Inflammatory macrophage (primary cell): ENCODE results near the gene ST8SIA1.
"Not testable (repeated sequence)": the region's sequence is repeated elsewhere in the genome, so short reads cannot be mapped to it uniquely, and the experiment has no call there.

ENCODE experiments used
- DNase-seq, 2 donors: peaks; one replicate each; pipeline ENCODE4 v3.0.0-alpha.2; 2020 to 2022
- total RNA-seq, 18 experiments: gene quantifications; one replicate each; lab custom pipeline; 2026; ENCODE audit warnings: mixed read lengths in 6 of 18, inconsistent platforms in 2 of 18; lab: John Stamatoyannopoulos, UW

The ST8SIA1 gene, protein sequence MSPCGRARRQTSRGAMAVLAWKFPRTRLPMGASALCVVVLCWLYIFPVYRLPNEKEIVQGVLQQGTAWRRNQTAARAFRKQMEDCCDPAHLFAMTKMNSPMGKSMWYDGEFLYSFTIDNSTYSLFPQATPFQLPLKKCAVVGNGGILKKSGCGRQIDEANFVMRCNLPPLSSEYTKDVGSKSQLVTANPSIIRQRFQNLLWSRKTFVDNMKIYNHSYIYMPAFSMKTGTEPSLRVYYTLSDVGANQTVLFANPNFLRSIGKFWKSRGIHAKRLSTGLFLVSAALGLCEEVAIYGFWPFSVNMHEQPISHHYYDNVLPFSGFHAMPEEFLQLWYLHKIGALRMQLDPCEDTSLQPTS
- total RNA-seq: 0 to 0.32 (median 0.04) reads per million in 18 experiments

DNA sequence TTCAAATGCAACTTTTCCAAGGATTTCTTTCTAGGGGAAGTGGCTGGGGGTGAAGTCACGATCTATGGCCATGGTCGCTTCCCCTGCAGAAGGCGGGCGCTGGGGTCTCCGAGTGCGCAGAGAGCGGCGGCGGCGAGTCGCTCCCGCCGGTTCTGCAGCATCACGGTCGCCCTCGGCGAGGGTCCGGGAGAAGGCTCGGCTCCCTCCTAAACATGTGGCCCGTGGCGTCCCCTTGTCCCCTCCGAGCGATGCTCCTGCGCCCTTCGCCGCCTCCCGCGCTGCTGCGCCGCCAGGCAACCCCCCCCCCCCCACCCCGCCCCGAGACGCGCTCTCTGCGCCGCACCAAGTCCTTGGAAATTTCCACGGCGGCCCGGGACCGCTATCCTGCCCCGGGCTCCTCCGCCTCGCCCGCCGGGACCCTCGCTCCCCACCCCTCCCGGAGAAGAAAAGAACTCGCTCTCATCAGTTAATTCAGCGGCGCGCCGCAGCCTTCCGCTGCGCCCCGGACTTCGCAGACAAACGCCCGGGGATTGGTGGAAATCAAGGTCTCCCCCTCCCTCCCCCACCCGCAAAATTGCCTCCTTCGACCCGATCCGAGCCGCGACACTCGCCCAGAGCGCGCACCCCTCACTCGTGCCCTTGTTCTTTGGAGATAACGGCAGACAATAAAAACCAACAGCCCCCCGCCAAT, at the start of gene ST8SIA1:
Gene ST8SIA1 (minus strand): TSS at position 298 of the 691 bp plus-strand sequence. CDS start 475 bp downstream, outside the sequence.
- DNase-seq: no peak

DNA sequence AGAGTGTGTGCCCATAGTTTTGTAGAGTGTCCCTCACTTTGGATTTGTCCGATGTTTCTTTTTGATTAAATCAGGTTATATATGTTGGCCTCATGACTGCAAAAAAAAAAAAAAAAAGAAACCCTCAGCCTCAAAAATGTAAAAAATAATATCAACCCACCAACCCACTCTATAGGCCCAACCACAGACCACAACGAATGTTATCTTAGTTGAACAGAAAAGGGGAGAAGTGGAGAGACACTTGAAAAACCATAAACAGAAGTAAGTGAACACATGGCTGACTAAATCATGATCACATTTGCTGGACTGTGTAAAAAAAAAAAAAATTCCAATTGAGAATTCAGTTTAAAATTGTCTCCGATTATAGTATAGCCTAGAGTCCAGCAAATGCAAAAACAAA, 45.5 kb upstream of the ST8SIA1 start:
- no peak for DNase-seq

DNA sequence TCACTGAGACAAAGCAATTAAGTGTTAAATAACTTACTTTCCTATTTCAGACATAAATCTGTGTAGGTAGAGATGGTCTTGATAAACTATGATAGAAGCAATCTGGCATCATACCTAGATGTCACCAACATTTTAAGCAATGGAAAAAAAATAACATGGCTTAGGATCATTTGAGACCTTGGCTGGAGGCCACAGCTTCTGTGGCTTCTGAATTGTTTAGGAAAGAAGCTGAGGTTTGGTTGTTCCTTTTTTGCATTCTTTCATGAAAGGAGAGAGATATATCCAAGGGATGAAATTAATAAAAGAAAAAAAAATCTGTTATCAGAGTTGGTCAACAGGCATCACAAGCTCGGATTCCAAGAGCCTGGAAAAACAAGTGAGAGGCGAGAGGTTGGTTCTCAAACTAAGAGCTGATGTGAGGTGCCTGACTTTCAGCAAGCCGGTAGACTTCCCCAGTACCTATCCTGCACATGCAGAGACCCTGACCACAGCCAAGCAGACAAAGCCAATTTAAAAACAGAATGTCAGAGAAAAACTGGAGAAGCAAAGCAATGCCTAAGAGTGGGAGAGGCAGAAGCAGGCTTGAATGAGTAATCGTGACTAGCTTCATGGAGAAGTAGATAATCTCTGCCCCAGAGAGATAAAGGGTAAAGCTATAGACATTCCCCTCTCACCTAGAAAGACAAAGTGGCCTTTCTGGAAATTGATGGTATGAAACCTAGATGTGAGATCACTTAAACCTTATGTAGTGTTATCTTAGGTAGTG, 43.4 kb upstream of the ST8SIA1 start:
- peak; percentile 11 to 32 for DNase-seq

DNA sequence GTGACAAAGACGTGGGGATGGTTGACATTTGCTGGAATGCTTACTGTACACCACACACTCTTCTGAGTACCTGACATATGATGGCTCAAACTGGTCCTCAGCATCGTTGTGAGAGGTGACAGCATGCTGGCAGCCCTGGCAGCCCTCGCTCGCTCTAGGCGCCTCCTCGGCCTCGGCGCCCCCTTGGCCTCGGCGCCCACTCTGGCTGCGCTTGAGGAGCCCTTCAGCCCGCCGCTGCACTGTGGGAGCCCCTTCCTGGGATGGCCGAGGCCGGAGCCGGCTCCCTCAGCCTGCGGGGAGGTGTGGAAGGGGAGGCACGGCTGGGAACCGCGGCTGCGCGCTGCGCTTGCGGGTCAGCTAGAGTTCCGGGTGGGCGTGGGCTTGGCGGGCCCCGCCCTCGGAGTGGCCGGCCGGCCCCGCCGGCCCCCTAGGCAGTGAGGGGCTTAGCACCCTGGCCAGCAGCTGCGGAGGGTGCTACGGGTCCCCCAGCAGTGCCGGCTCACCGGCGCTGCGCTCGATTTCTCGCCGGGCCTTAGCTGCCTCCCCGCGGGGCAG, 42.2 kb upstream of the ST8SIA1 start:
- DNase-seq: not testable (repeated sequence)

DNA sequence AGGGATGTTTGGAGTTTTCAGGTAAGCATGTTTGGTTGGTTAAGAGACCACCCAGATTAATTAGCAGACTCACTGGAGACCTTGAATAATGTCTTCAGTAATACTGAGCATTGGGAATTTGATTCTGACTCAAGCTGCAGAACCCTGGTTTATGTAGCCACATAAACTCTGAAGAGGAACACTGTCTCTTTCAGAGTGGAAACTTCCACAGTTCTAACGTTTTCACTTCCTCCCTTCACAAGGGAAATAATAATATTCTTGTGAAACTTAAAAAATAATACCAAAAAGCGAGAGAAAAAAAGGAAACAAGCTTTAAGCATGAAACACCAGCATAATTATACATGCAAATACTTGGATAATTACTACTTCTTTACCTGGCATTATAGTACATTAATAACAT, 40.0 kb upstream of the ST8SIA1 start:
- peak; percentile 56 to 81 for DNase-seq

DNA sequence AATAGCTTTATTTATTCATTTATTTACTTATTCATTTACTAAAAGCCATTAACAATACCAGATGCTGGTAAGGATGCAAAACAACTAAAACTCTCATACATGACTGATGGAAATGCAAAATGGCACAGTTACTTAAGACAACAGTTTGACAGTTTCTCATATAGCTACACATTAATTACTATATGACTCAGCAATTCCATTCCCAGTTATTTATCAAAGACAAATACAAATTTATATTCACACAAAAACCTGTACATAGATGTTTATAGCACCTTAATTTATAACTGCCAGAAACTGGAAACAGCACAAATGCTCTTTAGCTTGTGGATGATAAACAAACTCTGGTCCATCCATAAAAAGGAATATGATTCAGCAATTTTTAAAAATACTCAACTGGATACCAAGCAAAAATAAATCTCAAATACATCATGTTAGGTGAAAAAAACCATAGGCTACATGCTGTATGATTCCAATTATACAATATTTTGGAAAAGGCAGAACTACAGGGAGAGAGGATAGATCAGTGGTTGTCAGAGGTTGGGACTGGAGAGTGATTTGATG, 37.9 kb upstream of the ST8SIA1 start:
- no peak for DNase-seq

DNA sequence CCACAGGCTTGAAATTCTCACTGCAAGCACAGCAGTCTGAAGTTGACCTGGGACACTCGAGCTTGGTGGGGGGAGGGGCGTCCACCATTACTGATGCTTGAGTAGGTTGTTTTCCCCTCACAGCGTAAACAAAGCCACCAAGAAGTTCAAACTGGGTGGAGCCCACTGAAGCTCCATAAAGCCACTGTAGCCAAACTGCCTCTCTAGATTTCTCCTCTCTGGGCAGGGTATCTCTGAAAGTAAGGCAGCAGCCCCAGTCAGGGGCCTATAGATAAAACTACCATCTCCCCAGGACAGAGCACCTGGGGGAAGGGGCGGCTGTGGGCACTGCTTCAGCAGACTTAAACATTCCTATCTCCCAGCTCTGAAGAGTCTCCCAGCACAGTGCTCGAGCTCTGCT, 31.7 kb upstream of the ST8SIA1 start:
- no peak for DNase-seq

DNA sequence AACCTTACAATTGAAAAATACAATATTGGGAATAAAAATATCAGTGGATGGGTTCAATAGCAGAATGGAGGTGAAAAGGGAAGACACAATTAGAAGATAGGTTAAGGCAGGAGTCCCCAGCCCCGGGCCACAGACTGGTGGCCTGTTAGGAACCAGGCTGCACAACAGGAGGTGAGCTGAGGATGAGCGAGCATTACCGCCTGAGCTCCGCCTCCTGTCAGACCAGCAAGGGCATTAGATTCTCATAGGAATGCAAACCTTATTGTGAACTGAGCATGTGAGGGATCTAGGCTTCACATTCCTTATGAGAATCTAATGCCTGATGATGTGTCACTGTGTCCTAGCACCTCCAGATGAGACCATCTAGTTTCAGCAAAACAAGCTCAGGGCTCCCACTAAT, 27.3 kb upstream of the ST8SIA1 start:
- no peak for DNase-seq

DNA sequence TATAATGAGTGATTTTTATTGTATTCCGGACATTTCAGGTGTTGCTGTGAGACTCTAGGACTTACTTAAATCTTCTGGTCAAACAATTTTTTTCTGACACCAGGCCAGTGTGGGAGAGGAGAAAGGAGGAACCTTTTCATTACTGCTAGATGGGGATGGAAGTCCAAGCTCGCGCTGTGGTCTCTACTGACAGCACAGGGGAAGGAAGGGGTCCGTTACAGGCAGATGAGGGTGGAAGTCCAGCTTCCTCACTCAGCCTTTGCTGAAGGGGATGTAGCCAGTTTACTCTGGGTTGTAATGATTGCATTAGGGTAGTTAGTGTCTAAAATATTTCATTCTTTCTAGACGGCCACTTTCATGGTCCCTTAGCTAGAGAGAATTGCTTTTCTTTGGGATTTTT, 26.3 kb upstream of the ST8SIA1 start:
- DNase-seq: peak; percentile 40 to 45

DNA sequence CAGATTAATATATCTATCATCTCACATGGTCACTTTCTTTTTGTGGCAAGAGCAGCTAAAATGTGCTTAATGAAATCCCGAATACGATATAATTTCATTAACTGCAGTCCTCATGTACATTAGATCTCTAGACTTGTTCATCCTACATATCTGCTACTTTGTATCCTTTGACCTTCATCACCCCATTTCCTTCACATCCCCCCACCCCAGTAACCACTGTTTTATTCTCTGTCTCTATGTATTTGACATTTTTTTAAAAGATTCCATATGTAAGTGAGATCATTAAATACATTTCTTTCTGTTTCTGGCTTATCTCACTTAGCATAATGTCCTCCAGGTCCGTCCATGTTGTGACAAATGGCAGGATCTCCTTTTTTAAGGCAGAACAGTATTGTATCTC, 23.0 kb upstream of the ST8SIA1 start:
- DNase-seq: no peak

DNA sequence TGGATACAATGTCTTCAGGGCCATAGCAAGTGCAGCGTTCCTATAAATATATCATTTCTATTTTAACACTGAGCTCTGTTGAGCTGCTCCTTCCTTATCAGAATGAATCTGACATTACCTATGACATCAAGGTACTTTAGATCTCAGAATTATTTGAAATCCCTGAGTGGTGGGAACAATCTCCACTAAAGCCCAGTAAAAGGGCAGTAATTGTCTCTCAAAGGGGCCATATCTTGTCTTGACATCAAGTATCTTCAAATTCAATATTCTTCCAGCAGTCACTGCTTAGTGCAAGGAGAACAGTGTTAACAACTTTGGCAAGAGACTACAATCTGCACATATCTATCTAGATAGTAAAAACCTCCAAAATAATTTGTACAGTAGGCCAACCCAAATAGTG, 21.7 kb upstream of the ST8SIA1 start:
- DNase-seq: no peak

DNA sequence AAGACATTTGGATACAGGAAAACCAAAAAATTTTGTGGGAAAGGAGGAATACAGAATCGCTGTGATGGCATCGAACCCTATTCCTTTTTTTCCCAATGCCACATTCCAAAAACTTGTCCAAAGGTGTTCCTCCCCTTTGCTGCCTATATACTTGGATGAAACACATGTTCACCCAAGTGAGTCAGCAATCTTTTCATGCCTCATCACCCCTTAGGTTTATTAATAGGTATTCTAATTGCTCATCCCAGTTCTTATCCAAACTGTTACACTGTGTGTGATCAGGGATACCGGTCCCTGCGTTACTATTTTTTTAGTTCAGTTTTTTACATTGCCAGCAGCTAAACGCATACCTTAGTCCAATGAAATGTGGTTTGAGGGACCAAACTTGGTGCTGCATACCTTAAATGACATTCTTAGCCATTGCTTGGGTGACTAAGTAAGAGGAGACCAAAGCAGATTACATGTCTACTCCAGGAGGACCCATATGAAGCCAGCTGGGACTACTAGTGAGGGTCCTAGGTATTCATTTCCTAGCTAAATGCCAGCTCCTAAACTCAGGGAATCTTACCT, 20.6 kb upstream of the ST8SIA1 start:
- DNase-seq: no peak

DNA sequence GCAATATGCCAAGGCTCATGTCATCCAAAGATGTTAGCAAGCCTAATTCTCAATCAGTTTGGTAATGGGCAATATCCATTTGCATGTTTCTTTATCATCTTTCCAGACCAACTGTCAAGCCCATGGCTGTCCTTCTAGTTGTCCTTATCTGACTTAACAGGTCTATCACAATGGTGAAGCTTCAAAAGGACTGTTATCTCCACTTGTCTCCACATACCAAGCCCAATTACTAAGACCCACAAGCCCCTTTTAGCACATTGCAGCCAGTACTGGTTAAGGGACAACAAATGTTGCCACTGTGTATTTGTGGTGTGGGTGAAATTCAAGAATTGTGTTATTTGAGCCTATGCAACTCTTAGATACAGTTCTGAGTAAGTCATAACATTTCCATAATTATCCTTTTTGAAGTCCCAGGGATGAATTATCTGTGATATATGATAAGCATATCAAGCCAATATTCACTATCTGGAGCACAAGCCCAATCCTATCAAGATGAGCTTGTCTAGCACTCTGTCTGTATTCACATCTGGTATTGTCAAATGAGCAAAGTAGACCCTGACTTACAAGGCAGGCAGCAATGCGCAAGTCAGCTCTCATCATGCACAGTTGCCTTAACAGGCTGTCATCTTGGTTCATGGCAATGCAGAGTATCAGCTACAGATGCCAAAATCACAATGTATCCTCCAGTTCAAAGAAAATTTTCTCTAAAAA, 19.3 kb upstream of the ST8SIA1 start:
- DNase-seq: no peak

DNA sequence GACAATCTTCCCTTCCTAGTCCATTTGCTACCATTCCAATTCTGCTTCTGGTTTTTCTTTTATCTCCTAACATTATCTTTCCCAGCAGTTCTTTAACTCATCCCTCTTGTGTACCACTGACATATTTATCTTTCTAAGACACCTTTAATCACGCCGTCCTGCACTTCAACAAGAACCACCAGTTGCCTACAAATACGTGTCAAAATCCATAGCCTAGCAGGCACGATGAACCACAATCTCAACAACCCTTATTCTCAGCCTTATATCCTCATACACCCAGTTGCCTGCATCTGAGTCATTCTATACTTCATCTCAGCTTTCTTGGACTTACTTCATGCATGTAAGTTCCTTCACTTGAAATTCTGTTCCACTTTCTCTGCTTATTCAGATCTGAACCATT, 16.4 kb upstream of the ST8SIA1 start:
- peak in 1 of 2 donors; percentile 7 for DNase-seq

DNA sequence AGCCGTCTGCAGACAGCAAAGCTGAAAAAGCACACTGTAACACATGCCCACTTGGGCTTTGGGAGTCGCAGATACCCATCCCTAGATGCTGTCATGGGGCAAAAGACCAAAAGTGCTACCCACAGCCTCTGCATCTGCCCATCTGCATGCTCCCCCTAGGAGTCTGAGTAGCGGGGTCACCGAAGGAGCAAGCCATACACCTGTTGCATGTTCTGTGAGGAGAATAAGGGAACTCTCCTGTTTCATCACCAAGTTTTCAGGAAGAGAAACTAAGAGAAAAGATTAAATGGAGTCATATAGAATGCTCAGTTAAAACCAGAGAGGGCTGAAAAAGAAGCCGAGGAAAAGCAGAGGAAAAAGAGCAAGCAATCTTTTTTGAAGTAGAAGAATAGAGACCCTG, 13.7 kb upstream of the ST8SIA1 start:
- DNase-seq: peak in 1 of 2 donors; percentile 23

DNA sequence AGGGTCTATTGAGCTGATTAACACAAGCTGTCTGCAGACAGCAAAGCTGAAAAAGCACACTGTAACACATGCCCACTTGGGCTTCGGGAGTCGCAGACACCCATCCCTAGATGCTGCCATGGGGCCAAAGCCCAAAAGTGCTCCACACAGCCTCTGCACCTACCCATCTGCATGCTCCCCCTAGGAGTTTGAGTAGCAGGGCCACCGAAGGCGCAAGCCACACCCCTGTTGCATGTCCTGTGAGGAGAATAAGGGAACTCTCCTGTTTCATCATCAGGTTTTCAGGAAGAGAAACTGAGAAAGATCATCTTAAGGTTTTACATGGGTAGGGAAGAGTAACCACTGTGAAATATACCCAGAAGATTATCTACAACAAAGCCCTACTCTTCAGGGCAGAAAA, 5.6 kb upstream of the ST8SIA1 start:
- peak; percentile 84 to 88 for DNase-seq

DNA sequence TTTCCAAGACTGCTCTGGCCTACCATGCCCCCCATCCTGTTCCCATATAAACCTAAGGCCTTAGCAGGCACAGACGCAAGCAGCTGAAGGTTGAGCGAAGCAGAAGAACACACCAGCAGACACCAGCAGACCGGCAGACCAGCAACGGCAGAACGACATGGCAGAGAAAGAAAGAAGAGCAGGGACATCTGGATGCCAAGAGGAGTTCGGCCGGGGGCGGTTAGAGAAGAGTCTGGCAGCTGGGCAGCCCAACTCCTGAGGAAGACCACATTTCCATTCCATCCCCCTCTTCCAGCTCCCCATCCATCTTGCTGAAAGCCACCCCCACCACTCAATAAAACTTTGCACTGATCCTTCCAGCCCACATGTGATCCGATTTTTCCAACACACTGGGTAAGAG, 5.2 kb upstream of the ST8SIA1 start:
- no peak for DNase-seq

DNA sequence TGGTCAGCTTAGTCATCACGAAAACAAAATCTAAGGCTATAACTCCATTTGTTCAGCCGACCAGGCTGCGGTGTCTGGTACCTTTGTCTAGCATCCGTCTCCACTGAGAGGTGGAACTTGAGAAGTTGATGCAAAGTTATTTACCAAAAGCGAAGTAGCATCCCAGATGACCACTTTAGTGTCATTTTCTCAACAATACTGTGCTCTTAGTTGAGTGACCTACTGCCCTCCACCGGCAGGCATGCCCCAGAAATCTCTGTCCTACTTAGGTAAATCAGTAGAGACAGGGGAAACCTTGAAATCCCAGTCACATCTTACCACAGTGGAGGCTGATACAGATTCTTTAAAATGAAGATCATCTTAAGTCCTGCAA, 1.3 kb upstream of the ST8SIA1 start:
- DNase-seq: no peak

DNA sequence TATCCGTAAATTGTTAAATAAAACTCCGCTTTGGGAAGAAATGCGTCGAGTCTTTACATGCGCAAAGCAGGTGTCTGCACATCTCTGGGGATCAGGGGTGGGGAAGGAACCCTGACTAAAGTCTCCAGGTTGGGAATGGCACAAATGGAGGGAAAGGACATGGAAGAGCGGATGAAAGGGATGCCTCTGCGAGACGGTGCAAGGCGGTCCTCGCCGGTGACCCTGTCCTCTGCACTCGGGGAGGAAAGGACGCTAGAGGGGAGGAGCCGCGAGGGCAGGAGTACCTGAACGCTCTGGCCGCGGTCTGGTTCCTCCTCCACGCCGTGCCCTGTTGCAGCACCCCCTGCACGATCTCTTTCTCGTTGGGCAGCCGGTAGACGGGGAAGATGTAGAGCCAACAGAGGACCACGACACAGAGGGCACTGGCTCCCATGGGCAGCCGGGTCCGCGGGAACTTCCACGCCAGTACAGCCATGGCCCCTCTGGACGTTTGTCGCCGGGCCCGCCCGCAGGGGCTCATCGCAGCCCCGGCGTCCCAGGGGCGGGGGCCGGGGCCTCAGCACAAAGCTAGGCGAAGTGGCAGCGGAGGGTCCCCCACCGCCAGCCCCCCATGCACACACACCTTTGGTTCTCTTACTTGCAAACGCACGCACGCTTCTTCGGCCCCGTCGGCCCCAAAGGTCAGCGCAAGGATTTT, 646 bp downstream of the ST8SIA1 start:
- no peak for DNase-seq

DNA sequence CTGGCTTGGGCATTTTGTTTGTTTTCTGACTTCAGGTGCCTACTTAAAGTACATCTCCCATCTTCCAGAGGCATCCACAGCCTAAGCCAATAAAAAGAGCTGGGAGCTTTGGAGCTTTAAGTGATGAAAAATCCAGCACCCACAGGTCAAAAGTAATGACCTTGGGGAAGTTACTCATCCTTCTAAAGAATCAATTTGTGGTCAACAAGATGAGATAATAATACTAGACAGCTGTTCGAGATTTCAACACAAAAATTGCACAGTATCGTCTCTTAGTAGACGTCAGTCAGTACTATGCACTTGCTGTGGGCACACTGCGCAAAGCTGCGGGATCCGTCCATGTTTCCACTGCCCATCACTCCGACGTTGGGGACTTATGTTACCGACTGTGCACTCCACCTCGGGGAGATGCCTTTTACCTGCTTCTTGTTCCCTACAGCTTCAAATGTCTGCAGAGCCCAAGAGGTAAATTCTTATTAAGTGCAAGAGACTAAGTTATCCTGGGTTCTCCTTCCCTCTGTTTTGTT, 1.3 kb downstream of the ST8SIA1 start:
- no peak for DNase-seq

DNA sequence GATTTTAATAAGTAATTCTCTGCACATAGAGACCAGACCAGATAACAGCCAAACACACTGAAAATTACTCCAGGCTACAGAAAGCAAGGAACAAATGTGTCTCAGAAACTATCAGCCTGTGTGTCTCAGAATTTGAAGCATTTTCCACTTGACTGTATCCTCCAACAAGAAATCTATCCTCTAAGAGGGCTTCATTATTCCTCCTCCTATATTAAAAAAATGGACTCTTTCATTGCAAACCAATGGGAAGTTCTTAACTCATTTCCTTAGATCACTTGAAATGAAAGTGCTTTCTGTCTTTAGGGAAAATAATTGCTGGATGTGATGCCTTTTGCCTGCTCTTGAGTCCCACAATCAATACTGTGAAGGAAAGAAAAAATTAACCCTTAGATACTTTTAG, 2.3 kb downstream of the ST8SIA1 start:
- no peak for DNase-seq
